HG02885 (cell line): ENCODE results near the gene AGPAT3.

ENCODE experiments used
- ATAC-seq: cut with Tn5 transposase; IDR thresholded peaks from one replicate; pipeline ENCODE4 v1.9.1; 2021; ENCODE audit warnings: mild to moderate bottlenecking; ENCODE audit not compliant: unreplicated experiment, poor library complexity

The AGPAT3 gene

GRCh38 chr21:43918385-43918947 is 53.4 kb downstream of the AGPAT3 start:
- ATAC-seq: no peak

- no peak for ATAC-seq
These were observed 54.3 kb downstream of the AGPAT3 start for GRCh38 chr21:43919283-43919682.

GRCh38 chr21:43919871-43920801 is 55.1 kb downstream of the AGPAT3 start:
- ATAC-seq: no peak

- ATAC-seq: no peak
These were observed 56.6 kb downstream of the AGPAT3 start for GRCh38 chr21:43921571-43921978.

DNA sequence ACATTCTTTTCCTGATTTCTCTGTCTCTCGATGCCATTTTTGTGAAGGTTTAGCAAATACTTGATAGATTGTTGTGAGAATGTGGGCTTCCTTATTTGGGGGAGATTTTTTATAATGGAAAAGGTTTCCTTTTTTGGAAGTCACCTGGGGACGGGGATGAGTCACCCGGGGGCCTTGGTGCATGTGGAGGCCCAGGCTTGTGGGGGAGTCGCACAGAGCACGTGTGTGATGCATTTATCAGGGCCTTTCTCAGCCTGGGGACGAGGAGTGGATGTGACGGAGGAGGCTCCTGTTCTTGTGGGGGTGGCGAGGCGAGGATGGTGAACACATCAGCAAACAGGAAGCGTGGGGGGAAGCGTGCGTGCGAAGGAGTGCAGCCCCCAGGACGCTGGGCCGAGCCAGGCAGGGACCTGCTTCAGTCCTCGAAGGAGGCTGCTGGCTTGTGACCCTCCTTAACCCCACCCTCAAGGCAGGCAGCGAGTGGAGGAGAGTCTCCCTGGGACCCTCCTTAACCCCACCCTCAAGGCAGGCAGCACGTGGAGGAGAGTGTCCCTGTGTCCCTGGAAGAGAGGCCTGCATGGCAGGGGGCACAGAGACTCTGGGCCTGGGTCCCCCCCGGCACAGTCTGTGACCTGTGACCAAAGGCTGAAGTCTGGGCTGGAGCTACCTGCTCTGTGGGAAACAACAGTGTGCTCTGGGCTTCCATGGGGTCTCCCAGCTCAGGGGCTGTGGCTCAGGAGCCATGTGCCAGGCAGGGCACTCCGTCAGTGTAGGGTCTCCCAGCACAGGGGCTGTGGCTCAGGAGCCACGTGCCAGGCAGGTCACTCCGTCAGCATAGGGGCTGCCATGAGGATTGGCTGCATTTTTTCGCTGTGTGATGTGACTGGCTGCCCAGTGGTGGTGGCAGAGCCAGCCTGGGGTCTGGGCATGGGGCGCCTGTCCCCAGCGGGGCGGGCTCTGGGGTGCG is 57.2 kb downstream of the AGPAT3 start:
- ATAC-seq: peak; percentile 41

DNA sequence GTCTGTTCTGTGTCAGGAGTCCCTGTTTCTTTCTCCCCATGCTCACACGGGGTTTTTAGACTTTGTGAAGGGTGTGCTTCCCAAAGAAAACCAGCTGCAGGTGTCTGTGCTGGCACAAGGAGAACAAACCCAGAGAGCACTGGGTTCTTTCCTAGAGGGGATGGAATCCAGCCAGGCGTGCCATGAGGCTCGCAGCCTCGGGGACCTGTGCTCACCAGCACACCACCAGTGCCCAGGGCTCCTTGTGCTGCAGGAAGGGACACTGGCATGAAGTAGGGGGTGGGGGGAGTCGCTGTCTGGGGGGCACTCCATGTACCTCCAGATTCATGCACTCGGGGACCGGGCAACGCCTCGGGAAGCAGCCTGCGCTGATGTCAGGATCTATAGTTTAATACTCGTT is 57.9 kb downstream of the AGPAT3 start:
- no peak for ATAC-seq

DNA sequence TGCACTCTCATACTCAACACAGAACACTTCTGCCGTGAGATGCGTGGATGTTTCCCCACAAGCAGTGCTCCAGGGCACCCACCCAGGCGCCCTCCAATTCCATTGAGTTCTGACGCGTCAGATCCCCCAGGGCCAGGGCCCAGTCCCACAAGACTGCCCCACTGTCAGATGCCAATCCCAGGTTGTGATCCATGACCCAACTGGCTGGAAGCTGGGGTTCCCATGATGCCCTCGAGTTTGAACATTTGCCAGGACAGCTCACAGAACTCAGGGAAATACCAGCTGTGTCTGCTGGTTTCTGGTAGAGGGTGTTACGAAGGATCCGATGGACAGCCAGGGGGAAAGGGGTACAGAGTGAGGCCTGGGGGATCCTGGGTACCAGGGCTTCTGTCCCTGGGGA is 58.4 kb downstream of the AGPAT3 start:
- ATAC-seq: no peak

- no peak for ATAC-seq
These were observed 59.5 kb downstream of the AGPAT3 start for GRCh38 chr21:43924421-43925095.

- ATAC-seq: no peak
These were observed 60.1 kb downstream of the AGPAT3 start for GRCh38 chr21:43925096-43925481.

DNA sequence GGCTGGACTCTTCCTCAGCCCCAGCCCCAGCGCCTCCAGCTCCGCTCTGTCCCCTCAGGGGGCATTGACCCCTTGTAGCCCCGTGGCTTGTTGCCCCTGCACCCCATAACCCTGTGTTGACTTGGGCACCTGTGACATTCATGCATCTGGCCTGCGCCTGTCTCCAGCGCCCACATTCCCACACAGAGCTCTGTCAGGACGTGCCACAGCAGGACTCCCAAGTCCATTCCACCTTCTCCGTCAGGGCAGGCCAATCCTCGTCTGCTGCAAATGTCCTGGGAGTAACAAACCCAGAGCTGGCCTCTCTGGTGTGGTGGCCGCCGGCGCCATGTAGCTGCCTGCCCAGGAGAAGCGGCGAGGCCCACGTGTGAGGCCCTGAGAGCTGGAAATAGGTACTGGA is 60.6 kb downstream of the AGPAT3 start:
- ATAC-seq: no peak

GRCh38 chr21:43926196-43926595 is 61.2 kb downstream of the AGPAT3 start:
- ATAC-seq: no peak

DNA sequence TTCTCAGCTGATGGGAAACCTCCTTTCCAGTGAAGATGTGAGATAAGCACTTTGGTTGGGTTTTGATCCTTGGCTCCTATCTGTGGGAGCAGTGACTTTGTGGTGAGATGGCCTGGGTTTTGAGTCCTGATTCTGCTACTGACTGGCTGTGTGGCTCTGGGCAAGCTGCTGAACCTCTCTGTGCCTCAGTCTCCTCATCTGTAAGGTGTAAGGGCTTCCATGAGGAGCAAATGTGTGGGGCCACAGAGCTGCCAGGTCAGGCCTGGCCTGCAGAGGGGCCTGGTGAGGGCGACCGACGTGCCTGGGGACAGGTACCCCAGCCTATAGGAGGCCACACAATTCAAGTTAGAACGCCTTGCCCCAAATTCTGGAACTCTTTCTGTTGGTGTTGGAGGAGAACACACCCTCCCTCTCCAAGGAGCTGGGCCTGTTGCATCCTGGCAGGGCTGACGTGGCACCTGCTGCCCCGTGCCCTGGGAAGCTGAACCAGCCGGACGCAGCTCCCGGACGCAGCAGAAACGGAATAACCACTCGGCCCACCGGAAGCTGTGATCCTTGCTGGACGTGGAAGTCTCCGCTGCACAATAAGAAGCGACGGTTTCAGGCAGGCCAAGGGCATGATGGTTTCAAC is 62.7 kb downstream of the AGPAT3 start:
- no peak for ATAC-seq

GRCh38 chr21:43928222-43929125 is 63.5 kb downstream of the AGPAT3 start:
- no peak for ATAC-seq

GRCh38 chr21:43929217-43929971 is 64.4 kb downstream of the AGPAT3 start:
- no peak for ATAC-seq

DNA sequence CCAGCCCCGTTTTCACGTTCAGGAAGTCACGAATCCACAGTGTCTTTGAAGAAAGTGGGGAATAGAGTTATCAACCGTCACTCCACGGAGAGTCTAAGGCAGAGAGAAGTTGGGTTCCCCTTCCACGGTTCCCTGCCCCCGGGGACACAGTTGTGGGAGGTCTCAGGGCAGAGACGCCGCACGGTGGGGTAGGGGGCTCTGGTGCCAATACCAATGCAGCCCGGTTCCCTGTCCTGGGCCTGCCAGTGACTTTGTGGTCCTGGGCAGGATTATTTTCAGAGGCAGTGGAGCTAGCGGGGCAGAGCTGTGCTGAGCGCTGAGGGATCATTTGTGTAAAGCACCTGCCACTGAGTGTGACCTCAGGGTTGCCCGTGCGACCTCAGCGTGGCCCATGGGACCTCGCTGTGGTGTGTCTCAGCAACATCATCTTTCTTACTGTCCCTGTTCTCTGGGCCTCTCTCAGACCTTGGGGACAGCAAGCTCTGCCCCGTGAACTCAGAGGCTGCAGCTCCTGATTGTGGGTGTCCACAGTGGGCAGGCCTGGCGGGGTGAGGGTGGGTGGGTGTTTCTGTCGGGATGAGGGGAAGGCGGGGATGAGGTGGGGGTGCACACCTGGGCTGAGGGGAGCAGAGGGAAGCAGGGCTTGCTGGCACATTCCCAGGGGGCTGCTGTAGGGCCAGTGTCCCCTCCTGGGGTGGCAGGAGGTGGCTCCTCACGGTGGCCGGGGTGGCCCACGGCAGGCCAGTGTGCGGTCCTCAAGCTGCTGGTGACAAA is 65.2 kb downstream of the AGPAT3 start:
- ATAC-seq: no peak

GRCh38 chr21:43930848-43931375 is 65.9 kb downstream of the AGPAT3 start:
- no peak for ATAC-seq

DNA sequence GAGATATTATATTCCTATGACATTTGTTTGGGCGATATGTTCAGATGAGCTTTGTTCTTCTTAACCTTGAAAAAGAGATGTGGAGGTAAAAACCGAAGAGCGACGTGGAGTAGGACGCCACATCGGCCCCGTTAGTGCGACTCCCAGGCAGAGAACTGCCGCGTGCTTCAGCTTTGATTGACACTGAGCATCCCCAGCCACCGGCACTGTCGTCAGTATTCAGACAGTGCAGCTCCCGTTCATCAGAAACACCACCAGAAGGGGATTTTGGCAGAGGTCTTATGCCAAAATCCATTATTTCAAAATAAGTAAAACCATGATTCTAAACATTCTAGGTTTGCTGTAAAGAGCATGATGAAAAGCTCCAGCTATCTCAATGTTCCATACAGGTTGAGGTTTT is 66.5 kb downstream of the AGPAT3 start:
- ATAC-seq: no peak
